Measurements from ENCODE around the gene KLHL5. TPM values are rescaled to one million over a fixed set of nuclear protein-coding genes. Genes with fewer than 3 reads are reported as not detected.
A peak's percentile ranks its signal among the peaks of the same experiment; 100 is the strongest.

Gene KLHL5
- total RNA-seq, 1 donor: 50.9 TPM

GRCh38 chr4:39032218-39033085 lies 29.6 kb upstream of the KLHL5 start, which contains the start of gene TMEM156:
Gene TMEM156 (minus strand): TSS chr4:39032409. CDS start chr4:39032313, 96 bp downstream.
- H3K4me3 ChIP-seq (ENCODE audit: low read depth, low read length): no peak within 1 kb of the TSS
- DNase-seq (ENCODE audit: low read depth): peak; percentile 14
- TF ChIP-seq CTCF (IDR thresholded peaks at IDR 0.05; ENCODE audit: insufficient read depth, low read length): no peak

GRCh38 chr4:39036172-39036571 lies 25.9 kb upstream of the KLHL5 start:
- no peak overlapping the region for H3K4me3 ChIP-seq (ENCODE audit: low read depth, low read length)
- TF ChIP-seq CTCF (IDR thresholded peaks at IDR 0.05; ENCODE audit: insufficient read depth, low read length): no peak
- no peak for DNase-seq (ENCODE audit: low read depth)

GRCh38 chr4:39037491-39037825 lies 24.6 kb upstream of the KLHL5 start:
- DNase-seq (ENCODE audit: low read depth): no peak
- TF ChIP-seq CTCF (IDR thresholded peaks at IDR 0.05; ENCODE audit: insufficient read depth, low read length): no peak
- no peak overlapping the region for H3K4me3 ChIP-seq (ENCODE audit: low read depth, low read length)

GRCh38 chr4:39037941-39038340 lies 24.1 kb upstream of the KLHL5 start:
- H3K4me3 ChIP-seq (ENCODE audit: low read depth, low read length): no peak overlapping the region
- no peak for TF ChIP-seq CTCF (IDR thresholded peaks at IDR 0.05; ENCODE audit: insufficient read depth, low read length)
- DNase-seq (ENCODE audit: low read depth): no peak

- TF ChIP-seq CTCF (IDR thresholded peaks at IDR 0.05; ENCODE audit: insufficient read depth, low read length): no peak
- no peak overlapping the region for H3K4me3 ChIP-seq (ENCODE audit: low read depth, low read length)
- no peak for DNase-seq (ENCODE audit: low read depth)
Measured at GRCh38 chr4:39039108-39039507, 22.9 kb upstream of the KLHL5 start.

- no peak for TF ChIP-seq CTCF (IDR thresholded peaks at IDR 0.05; ENCODE audit: insufficient read depth, low read length)
- no peak overlapping the region for H3K4me3 ChIP-seq (ENCODE audit: low read depth, low read length)
- DNase-seq (ENCODE audit: low read depth): no peak
Measured at GRCh38 chr4:39042366-39042765, 19.7 kb upstream of the KLHL5 start.
